Panc1 (cell line): ENCODE data around the gene FUT2.

ENCODE experiments used
- POLR2AphosphoS5 ChIP-seq: IDR thresholded peaks from 2 replicates; pipeline ENCODE4 v1.6.1; 2012; ENCODE audit warnings: mild to moderate bottlenecking, low read depth, low read length, moderate library complexity
- SIN3A ChIP-seq: IDR thresholded peaks from 2 replicates; pipeline ENCODE4 v1.6.1; 2012; ENCODE audit warnings: low read depth, mild to moderate bottlenecking, low read length, moderate library complexity, borderline replicate concordance; ENCODE audit not compliant: insufficient read depth
- TCF7L2 ChIP-seq: IDR thresholded peaks from 2 replicates; pipeline ENCODE4 v1.6.1; 2011; ENCODE audit warnings: mild to moderate bottlenecking, low read depth, low read length, inconsistent platforms
- TF ChIP-seq, protein P1 (sequence below): fragments of 450-650 bp; IDR thresholded peaks from 2 replicates; pipeline ENCODE4 v1.5.1; 2017; ENCODE audit warnings: mild to moderate bottlenecking
- TF ChIP-seq, protein P2 (sequence below), 2 experiments: IDR thresholded peaks; 2 replicates each; pipeline ENCODE4 v1.6.1; 2011 to 2012; ENCODE audit warnings: low read depth in 2 of 2, control low read depth in 1 of 2, low read length in 1 of 2, mild to moderate bottlenecking in 1 of 2, moderate library complexity in 1 of 2; ENCODE audit not compliant: insufficient read depth in 1 of 2

DNA sequence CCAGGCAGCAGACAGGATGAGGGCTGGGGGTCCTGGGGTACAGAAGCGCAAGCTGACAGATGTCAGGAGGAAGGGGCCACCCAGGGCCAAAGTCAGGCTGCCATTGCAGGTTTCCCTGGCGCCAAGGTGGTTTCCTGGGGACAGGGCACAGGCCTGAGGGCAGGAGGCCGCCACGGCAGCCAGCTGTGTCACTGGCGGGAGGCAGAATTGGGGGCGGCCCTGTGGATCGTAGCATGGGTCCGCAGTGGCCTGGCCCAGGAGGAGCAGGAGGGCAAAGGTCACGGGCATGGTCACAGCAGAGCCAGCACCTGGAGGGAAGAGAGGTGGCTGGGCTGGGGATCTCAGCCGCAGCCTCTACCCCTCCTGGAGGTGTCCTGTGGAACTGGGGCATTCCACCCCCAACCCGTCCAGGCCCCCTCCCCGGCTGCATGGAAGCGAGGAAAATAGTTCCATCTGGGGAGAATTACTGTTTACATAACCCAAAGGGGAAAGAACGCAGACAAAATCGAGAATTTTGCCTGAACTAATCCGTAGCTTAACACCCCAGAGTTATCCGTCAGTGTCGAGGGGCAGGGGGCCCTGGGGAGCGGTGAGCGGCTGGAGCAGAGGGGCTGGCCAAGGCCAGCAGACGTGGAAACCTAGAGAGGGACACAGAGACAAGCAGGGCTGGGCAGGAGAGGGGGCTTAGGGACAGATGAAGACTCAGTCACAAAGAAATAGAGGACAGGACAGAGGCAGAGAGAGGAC, 24.9 kb upstream of the FUT2 start:
- TF ChIP-seq POLR2AphosphoS5 (no peak), SIN3A (no peak), TCF7L2 (no peak)
- TF ChIP-seq, protein P1, sequence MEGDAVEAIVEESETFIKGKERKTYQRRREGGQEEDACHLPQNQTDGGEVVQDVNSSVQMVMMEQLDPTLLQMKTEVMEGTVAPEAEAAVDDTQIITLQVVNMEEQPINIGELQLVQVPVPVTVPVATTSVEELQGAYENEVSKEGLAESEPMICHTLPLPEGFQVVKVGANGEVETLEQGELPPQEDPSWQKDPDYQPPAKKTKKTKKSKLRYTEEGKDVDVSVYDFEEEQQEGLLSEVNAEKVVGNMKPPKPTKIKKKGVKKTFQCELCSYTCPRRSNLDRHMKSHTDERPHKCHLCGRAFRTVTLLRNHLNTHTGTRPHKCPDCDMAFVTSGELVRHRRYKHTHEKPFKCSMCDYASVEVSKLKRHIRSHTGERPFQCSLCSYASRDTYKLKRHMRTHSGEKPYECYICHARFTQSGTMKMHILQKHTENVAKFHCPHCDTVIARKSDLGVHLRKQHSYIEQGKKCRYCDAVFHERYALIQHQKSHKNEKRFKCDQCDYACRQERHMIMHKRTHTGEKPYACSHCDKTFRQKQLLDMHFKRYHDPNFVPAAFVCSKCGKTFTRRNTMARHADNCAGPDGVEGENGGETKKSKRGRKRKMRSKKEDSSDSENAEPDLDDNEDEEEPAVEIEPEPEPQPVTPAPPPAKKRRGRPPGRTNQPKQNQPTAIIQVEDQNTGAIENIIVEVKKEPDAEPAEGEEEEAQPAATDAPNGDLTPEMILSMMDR: no peak
- TF ChIP-seq, protein P2, sequence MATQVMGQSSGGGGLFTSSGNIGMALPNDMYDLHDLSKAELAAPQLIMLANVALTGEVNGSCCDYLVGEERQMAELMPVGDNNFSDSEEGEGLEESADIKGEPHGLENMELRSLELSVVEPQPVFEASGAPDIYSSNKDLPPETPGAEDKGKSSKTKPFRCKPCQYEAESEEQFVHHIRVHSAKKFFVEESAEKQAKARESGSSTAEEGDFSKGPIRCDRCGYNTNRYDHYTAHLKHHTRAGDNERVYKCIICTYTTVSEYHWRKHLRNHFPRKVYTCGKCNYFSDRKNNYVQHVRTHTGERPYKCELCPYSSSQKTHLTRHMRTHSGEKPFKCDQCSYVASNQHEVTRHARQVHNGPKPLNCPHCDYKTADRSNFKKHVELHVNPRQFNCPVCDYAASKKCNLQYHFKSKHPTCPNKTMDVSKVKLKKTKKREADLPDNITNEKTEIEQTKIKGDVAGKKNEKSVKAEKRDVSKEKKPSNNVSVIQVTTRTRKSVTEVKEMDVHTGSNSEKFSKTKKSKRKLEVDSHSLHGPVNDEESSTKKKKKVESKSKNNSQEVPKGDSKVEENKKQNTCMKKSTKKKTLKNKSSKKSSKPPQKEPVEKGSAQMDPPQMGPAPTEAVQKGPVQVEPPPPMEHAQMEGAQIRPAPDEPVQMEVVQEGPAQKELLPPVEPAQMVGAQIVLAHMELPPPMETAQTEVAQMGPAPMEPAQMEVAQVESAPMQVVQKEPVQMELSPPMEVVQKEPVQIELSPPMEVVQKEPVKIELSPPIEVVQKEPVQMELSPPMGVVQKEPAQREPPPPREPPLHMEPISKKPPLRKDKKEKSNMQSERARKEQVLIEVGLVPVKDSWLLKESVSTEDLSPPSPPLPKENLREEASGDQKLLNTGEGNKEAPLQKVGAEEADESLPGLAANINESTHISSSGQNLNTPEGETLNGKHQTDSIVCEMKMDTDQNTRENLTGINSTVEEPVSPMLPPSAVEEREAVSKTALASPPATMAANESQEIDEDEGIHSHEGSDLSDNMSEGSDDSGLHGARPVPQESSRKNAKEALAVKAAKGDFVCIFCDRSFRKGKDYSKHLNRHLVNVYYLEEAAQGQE (IDR thresholded peaks at IDR 0.05; ENCODE audit: insufficient read depth in 1 of 2, low read depth in 2 of 2, low read length in 1 of 2): no peak
